ENCODE measurements around the gene RFX1.

DNA sequence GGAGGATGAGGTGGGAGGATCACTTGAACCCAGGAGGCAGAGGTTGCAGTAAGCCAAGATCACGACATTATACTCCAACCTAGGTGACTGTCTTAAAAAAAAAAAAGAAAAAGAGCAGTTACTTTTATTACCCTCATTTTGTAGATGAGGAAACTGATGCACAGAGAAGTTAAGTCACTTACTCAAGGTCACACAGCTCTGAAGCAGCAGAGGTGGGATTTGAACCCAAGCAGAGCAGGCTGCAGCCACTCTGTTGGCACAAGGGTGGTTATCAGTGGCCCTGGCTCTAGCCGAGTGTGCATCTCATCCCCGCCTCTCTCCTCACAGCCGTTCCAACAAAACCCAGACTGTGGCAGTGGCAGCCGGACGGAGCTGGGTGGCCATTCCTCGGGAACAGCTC is 33.1 kb upstream of the RFX1 start:
- no peak for TF ChIP-seq POLR2A (IDR thresholded peaks at IDR 0.05; ENCODE audit: low read length)
- no peak for TF ChIP-seq GATA1 (IDR thresholded peaks at IDR 0.05; ENCODE audit: low read depth, low read length)

All from erythroblast (primary cell).